Fibroblast of pulmonary artery (primary cell): ENCODE results near the gene VARS2.
A peak's percentile ranks its signal among the peaks of the same experiment; 100 is the strongest.

ENCODE experiments used
- DNase-seq: peaks from one replicate; pipeline ENCODE4 v3.0.0-alpha.2; 2010; ENCODE audit warnings: low read depth
- H3K4me3 ChIP-seq: replicated peaks from 2 replicates; pipeline ENCODE4 v1.5.1; 2011; ENCODE audit warnings: low read depth, mild to moderate bottlenecking, control low read depth, low read length, moderate library complexity
- TF ChIP-seq, protein P1 (sequence below): IDR thresholded peaks from 2 replicates; pipeline ENCODE4 v1.5.1; 2011; ENCODE audit warnings: mild to moderate bottlenecking, control low read depth, low read length, inconsistent platforms; ENCODE audit errors: missing control alignments

VARS2 gene

DNA sequence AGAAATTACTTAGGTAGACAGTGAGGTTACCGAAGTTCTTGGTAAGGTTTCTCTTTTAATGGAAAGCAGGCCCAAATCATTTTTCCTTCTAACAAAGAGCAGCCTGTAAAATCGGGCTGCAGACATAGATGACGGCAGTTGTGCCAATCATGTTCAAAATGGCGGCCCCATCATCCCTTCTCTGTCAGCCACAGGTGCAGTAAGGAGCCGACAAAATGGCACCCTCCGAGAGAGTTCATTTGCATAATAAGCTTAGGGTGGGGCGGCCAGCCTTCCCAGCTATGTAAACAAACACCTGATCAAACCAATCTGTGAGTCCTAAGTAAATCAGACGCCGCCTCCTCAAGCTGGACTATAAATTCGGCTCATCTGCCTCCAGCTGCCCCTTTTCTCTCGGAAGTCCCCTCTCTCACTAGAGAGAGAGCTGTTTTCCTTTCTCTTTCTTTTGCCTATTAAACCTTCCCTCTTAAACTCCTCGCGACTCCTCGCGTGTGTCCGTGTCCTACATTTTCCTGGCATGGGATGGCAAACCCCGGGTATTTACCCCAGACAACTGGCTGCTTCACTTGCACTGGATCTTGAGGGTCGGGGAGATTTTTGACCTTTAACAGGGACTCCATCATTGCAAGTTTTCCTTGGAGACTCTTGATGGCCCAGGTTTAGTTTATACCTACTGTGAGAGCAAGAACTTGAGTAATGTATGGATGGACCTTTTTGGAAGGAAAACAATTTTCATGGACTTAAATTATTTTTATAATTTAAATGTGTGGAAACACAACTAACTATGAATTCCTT lies 38.6 kb upstream of the VARS2 start:
- TF ChIP-seq, protein P1, sequence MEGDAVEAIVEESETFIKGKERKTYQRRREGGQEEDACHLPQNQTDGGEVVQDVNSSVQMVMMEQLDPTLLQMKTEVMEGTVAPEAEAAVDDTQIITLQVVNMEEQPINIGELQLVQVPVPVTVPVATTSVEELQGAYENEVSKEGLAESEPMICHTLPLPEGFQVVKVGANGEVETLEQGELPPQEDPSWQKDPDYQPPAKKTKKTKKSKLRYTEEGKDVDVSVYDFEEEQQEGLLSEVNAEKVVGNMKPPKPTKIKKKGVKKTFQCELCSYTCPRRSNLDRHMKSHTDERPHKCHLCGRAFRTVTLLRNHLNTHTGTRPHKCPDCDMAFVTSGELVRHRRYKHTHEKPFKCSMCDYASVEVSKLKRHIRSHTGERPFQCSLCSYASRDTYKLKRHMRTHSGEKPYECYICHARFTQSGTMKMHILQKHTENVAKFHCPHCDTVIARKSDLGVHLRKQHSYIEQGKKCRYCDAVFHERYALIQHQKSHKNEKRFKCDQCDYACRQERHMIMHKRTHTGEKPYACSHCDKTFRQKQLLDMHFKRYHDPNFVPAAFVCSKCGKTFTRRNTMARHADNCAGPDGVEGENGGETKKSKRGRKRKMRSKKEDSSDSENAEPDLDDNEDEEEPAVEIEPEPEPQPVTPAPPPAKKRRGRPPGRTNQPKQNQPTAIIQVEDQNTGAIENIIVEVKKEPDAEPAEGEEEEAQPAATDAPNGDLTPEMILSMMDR = no peak
- H3K4me3 ChIP-seq = no peak overlapping the region
- DNase-seq = no peak

DNA sequence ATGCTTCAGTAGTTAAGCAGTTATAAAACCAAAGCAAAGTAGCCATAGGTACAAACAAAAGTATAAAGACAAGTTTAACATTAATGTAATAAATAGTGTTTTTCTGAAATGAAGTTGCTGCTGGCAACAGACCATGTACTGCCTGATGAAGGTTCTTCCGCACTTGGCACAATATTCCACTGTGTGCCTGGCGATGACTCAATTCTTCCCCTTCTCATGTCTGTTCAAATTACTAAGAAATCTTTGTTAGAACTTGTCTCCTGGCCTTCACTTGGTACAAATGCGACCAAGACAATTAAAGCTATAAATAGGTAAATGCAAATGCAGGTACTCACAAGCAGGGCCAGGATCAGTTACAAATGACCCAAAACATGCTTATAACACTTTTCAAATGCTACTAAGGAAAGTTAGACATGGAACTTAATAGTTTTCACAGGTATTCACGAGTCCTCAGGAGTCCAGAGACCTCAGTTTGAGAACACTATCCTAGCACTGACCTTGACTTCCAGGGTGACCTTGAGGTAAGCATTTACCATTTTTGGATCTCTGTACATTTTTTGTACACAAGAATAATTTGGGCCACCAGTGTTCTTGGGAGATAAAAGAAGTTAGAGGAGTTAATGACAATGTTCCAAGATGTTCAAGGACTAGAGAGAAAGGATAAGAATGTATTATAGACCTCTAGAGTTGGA lies 37.9 kb upstream of the VARS2 start:
- peak; percentile 93 for DNase-seq
- H3K4me3 ChIP-seq = no peak overlapping the region
- TF ChIP-seq, protein P1 = no peak

DNA sequence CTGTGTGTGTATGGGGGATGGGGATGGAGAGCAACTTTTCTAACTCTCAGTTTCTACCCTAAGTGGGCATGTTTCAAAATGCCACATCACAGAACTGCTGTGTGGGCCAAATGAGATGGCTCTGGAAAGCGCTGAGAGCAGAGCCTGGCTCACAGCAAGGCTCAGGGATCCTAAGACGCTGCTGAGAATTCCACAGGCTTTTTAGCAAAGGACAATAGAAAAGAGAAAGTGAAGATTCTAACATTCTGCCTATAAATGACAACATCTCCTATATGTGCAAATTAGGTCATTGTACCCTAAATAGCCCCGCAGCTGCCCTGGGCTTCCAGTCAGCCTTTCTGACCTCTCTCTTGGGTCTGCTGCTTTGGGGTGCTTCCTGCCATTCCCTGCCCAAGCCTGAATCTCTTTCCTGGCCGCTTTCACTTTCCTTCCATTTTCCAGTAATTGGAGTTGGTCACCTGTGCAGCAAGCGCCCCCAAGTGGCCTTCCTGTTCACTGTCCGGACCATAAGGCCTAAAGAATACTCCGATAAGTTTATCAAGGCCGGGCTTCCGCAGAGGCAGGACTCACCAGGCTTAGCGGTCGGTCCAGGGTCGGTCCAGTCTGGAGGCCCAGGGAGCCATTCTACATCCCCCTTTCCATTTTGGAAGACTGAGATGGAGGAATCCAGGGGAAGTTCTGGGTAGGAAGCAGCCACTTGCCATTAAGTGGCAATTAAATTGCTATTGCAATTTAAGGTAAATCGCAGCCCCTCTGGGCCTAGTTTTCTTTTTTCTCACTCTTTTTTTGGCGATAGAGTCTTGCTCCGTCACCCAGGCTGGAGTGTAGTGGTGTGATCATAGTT lies 36.4 kb upstream of the VARS2 start:
- DNase-seq = peak; percentile 93
- TF ChIP-seq, protein P1 = peak; percentile 87
- peak overlapping the region; percentile 26 for H3K4me3 ChIP-seq

DNA sequence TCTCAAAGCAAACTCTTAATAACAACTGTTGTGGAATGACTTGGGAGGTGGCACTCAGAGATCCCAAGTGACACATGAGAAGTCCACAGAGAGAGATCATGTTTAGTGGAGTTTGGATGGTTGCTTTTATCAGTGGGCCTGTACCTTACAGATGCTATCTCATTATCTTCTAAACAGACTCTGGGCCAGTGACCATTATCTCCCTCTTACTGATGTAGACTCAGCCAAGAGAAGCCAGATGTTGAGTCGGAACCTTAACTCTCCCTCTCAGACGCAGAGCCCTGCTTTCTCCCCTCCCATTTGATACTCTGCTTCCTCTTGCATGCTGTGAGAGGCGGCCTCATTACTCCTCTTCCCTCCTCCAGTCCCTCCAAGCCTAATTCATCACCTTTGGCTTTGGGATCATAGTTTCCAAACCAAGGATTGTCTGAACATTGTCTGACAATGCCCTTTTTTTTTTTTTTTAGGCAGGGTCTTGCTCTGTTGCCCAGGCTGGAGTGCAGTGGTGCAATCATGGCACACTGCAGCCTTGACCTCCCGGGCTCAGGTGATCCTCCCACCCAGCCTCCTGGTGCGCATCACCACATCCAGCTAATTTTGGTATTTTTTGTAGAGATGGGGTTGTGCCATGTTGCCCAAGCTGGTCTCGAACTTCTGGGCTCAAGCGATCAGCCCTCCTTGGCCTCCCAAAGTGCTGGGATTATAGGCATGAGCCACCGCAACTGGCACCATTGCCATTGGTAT lies 34.2 kb upstream of the VARS2 start:
- no peak for DNase-seq
- TF ChIP-seq, protein P1 = no peak
- H3K4me3 ChIP-seq = no peak overlapping the region

DNA sequence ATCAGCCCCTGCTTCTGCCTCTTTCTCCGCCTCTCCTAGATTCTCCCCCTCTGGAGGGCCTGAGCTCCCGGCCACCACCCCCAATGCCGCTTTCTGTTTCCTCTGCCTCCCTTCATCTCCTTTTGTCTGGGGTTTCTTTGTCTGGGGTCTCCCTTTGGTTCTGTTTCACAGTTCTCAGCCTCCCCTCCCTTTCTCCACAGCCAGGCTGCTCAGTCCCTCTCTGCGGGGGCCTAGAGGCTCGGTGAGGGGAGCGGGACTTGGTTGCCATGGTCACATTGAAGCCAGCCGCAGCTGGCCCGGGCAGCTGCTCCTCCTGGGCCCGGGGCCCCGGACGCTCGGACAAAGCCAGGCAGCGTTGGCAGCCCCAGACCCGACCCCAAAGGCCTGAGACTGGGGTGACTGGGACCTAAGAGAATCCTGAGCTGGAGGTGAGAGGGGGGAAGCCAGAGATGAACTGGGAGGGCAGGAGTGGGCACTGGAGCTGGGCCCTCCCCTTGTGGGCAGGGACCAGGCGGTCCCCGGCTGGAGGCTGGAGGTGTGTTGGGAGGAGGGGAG lies 33.3 kb upstream of the VARS2 start:
- TF ChIP-seq, protein P1 = no peak
- no peak overlapping the region for H3K4me3 ChIP-seq
- DNase-seq = no peak
